ENCODE measurements around the gene UBE4B.
"Not testable (repeated sequence)": the region's sequence is repeated elsewhere in the genome, so short reads cannot be mapped to it uniquely, and the experiment has no call there.

UBE4B gene

DNA sequence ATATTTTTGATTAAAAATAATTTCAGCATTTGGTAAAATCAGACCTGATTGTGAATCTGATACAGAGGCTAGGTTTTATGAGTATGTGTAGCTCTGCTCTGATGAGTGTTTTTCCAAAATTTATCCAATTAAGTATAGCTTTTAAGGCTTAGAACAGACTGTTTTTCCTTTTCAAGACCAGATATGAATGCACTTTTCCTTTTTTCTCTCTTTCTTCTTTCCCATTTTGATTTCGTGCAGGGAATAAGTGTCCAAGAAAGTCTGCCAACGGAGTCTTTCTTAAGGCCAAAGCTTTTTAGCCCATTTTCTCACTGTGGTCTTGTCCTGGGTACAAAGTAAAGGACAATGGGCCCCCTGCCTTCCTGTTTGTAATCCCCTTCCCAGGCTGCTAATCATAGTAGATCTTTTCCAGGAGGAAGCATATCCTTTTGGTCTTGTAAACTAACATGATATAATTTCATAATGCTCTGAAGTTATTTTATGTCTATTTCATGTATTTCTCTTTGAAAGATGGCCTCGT, 180.5 kb downstream of the UBE4B start:
- DNase-seq: no peak

DNA sequence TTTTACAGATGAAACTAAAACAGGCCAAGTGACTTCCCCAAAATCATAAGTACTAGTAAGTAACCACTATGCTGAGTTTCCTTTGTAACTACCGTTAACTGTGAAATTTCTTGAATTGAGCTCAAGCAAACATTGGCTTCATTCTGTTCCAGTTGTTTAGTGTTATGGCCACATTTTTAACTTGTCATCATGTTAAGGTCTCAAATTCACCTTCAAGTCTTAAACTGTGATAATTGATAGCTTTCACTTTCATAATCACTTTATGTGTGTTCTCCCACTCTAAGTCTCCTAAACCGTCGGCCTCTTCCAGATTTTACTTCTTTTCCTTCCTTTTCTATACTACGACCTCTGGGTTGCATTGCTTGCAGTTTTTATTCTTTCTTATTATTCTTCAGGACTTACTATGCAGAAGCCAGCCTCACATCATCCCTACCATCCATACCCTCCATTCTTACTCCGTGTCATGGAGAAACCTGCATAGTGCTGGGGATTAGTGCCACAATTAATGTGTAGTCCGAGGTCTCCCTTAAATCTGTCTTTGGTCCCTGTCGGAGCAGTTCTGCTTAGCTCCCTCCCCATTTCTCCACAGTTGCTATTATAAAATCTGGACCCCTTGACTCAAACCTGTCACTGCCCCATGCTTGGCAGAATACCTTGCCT, 183.5 kb downstream of the UBE4B start:
- no peak for DNase-seq

DNA sequence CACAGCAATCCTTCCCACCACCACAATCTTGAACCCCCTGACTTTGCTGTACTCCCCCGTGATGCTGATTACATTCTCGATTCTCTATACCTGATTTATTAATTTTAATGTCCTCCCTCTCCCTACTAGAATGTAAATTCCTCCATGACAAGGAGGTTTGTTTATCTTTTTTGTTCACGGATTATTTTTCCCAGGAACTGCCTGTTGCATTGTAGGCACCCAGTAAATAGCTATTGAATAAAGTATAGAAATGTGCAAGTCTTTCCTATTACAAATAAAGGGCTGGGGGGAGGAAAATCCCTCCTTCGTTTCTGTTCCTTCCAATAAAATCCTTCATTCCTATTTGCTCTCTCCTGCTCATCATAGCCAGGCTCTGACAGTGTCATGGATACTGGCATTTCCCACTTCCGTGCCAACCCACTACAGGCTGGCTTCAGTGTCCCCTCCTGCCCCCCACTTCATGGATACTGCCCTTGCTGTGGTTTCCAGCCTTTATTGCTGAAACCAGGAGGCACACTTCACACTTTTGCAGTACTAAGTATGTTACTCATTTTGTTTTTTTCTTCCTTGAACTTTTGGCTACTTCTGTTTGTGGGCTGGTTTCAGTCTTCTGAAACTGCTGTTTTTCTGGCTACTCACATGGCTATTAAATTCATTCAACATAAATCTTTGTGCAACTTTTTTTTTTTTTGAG, 185.1 kb downstream of the UBE4B start:
- no peak for DNase-seq

DNA sequence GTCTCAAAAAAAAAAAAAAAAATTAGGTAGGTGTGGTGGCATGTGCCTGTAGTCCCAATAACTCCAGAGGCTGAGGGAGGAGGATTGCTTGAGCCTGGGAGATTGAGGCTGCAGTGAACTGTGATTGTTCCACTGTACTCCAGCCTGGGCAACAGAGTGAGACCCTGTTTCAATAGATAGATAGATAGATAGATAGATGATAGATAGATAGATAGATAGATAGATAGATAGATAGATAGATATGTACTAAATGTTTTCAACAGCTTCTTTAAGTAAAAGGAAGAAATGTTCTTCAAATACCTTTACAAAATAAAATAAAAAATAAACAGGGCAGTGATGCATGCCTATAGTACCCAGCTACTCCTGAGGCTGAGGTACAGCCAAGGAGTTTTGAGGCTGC, 187.4 kb downstream of the UBE4B start:
- no peak for DNase-seq

DNA sequence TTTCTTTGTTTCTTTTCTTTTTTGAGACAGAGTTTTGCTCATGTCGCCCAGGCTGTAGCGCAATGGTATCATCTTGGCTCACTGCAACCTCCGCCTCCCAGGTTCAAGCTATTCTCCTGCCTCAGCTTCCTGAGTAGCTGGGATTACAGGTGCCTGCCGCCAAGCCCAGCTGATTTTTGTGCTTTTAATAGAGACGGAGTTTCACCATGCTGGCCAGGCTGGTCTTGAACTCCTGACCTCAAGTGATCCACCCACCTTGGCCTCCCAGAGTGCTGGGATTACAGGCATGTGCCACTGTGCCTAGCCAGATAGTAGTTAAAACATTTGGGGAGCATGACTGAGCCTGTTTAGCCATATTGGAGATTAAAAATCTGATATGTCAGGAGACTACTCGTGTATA, 187.9 kb downstream of the UBE4B start:
- not testable (repeated sequence) for DNase-seq

DNA sequence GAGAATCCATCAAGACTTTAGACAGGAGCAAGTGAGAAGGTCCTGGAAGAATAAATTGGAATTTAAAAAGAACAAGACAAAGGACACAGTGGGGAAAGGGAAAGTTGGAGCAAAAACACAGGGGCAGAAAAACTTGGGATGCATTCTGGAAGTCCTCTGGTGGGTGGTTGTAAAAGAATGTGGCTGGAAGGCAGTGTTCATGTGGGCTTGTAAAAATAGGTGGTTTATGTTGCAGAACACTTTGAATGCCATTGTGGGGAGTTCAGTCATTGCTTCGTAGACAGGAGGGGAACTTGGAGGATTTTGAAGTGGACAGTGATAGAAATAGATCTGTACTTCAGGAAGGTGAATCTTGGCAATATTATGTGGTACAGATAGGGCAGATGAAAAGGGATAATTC, 192.8 kb downstream of the UBE4B start:
- DNase-seq: no peak

DNA sequence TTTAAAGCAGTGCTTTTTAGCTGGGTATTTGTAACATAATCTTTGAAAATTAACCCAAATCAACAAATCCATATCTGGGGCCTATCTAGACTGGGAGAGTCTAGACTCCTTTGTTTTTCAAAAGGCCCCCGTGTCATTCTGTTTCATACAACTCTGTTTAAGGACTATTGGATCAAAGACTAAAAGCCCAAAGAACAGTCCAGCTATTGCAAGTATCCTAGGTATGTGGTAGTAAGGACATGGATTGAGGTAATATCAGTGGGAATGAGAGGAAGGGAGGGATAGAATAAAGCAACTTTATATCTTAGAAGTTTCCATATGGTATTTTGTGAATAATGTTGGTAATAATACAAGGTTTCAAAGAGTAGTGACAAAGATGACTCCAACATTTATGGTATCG, 195.8 kb downstream of the UBE4B start:
- no peak for DNase-seq

DNA sequence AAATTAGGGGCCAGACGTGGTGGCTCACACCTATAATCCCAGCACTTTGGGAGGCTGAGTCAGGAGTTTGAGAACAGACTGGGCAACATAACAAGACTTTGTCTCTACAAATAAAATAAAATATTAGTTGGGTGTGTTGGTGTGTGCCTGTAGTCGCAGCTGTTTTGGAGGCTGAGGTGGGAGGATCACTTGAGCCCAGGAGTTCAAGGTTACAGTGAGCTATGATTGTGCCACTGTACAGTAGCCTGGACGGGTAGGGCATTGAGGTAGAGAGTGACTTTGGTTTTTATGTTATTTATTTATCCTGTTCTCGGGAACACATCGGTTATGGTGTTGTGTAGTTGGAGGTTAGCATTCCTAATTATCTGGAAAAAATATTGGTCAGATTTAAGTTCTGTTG, 197.1 kb downstream of the UBE4B start:
- no peak for DNase-seq
